B cell (primary cell): ENCODE measurements around the gene PFN3. TPM values are rescaled to one million over a fixed set of nuclear protein-coding genes. Genes with fewer than 3 reads are reported as not detected.
A peak's percentile ranks its signal among the peaks of the same experiment; 100 is the strongest.

Experiments
- ATAC-seq: fragments of 200-7000 bp; cut with Tn5 transposase; one replicate; pipeline ENCODE4 v1.10.0; 2021; ENCODE audit warnings: low read depth, mild to moderate bottlenecking, moderate number of reproducible peaks, moderate library complexity
- CTCF ChIA-PET: fragments of 350-600 bp; sonication (Branson Sonifier 250); formaldehyde crosslinking; loops from one replicate; lab custom pipeline; 2021; ENCODE audit warnings: antibody characterized with exemption, inconsistent platforms; lab: Charles Lee
- POLR2A ChIA-PET: fragments of 350-600 bp; sonication (Branson Sonifier 250); formaldehyde crosslinking; loops from one replicate; lab custom pipeline; 2021; ENCODE audit warnings: antibody characterized with exemption; lab: Charles Lee
- DNase-seq: peaks from one replicate; pipeline ENCODE4 v3.0.0; 2013
- H2AFZ ChIP-seq: 2 replicates; pipeline ENCODE4 v1.6.1; 2012; ENCODE audit warnings: mild to moderate bottlenecking, low read depth, low read length; ENCODE audit not compliant: insufficient read depth, poor library complexity, severe bottlenecking
- H3K27ac ChIP-seq, 2 donors: 1 replicate in 1 of 2; 2 replicates in 1 of 2; pipeline ENCODE4 v1.5.1; 2012 to 2013; ENCODE audit warnings: low read length in 2 of 2, mild to moderate bottlenecking in 2 of 2, moderate library complexity in 1 of 2
- H3K27me3 ChIP-seq, 4 experiments: fragments of 200-600 bp in 1 of 4; sonication (generic) in 1 of 4; replicated peaks in 1 of 4; 1 replicate in 2 of 4; 2 replicates in 2 of 4; pipeline versions ENCODE4 v1.6.1 to v1.7.0; 2013 to 2016; ENCODE audit warnings: low read length in 3 of 4, mild to moderate bottlenecking in 2 of 4, mixed read lengths in 1 of 4, moderate library complexity in 1 of 4; ENCODE audit not compliant: insufficient read depth in 4 of 4, control insufficient read depth in 3 of 4; ENCODE audit errors: control extremely low read depth in 1 of 4
- H3K36me3 ChIP-seq, 2 experiments: replicated peaks in 1 of 2; 1 replicate in 1 of 2; 2 replicates in 1 of 2; pipeline versions ENCODE4 v1.6.1 to v1.7.1; 2013; ENCODE audit warnings: low read length in 1 of 2; ENCODE audit not compliant: insufficient read depth in 2 of 2, control insufficient read depth in 1 of 2; ENCODE audit errors: control extremely low read depth in 1 of 2, extremely low read depth in 1 of 2
- H3K4me1 ChIP-seq, 2 donors: fragments of 200-600 bp in 1 of 2; sonication (generic) in 1 of 2; 1 replicate in 1 of 2; 2 replicates in 1 of 2; pipeline versions ENCODE4 v1.5.1 to v1.6.1; 2013 to 2017; ENCODE audit warnings: low read length in 2 of 2; ENCODE audit not compliant: control insufficient read depth in 2 of 2, insufficient read depth in 2 of 2
- H3K4me2 ChIP-seq: replicated peaks from 2 replicates; pipeline ENCODE3; 2012; ENCODE audit warnings: mild to moderate bottlenecking, low read depth, low read length; ENCODE audit not compliant: poor library complexity, severe bottlenecking
- H3K4me3 ChIP-seq, 5 experiments: fragments of 200-600 bp in 1 of 5; sonication (generic) in 1 of 5; 1 replicate in 3 of 5; 2 replicates in 2 of 5; pipeline versions ENCODE4 v1.5.1 to v1.7.0; 2011 to 2016; ENCODE audit warnings: low read length in 4 of 5, mild to moderate bottlenecking in 4 of 5, low read depth in 2 of 5, control low read depth in 1 of 5, moderate library complexity in 1 of 5; ENCODE audit not compliant: insufficient read depth in 1 of 5; ENCODE audit errors: control extremely low read depth in 1 of 5, extremely low read depth in 1 of 5
- H3K79me2 ChIP-seq: fragments of 200-600 bp; sonication (generic); one replicate; pipeline ENCODE4 v1.6.0; 2016; ENCODE audit warnings: low read length; ENCODE audit not compliant: control insufficient read depth, insufficient read depth
- H3K9ac ChIP-seq: fragments of 200-600 bp; sonication (generic); 2 replicates; pipeline ENCODE4 v1.6.1; 2017; ENCODE audit warnings: mild to moderate bottlenecking, low read length, moderate library complexity
- H3K9me3 ChIP-seq, 3 donors: one replicate each; pipeline versions ENCODE4 v1.6.1 to v1.7.1; 2013; ENCODE audit warnings: low read length in 2 of 3; ENCODE audit not compliant: control insufficient read depth in 2 of 3, insufficient read depth in 1 of 3; ENCODE audit errors: control extremely low read depth in 1 of 3
- H4K20me1 ChIP-seq: 2 replicates; pipeline ENCODE4 v1.6.0; 2012; ENCODE audit warnings: mild to moderate bottlenecking, low read length; ENCODE audit not compliant: insufficient read depth, control insufficient read depth, poor library complexity, severe bottlenecking
- H3K27ac Mint-ChIP-seq: one replicate; pipeline ENCODE4 v1.8.0; 2021; ENCODE audit warnings: mixed read lengths
- H3K27me3 Mint-ChIP-seq: one replicate; pipeline ENCODE4 v1.8.0; 2021; ENCODE audit warnings: mixed read lengths
- H3K4me1 Mint-ChIP-seq: one replicate; pipeline ENCODE4 v1.8.0; 2021; ENCODE audit warnings: mixed read lengths
- H3K4me3 Mint-ChIP-seq: one replicate; pipeline ENCODE4 v1.8.0; 2021; ENCODE audit warnings: mixed read lengths
- H3K9me3 Mint-ChIP-seq: one replicate; pipeline ENCODE4 v1.8.0; 2022; ENCODE audit warnings: mixed read lengths; ENCODE audit not compliant: insufficient read depth
- CTCF ChIP-seq: fragments of 200-600 bp; IDR thresholded peaks from one replicate; pipeline ENCODE4 v1.8.0; 2022; ENCODE audit warnings: antibody characterized with exemption, mild to moderate bottlenecking
- EZH2 ChIP-seq: IDR thresholded peaks from 2 replicates; pipeline ENCODE4 v1.6.1; 2012; ENCODE audit warnings: borderline replicate concordance, low read depth, mild to moderate bottlenecking, moderate library complexity, low read length; ENCODE audit not compliant: insufficient read depth, poor library complexity, severe bottlenecking
- WGBS: methylation state at CpG from one replicate; pipeline ENCODE4 v1.1.5; 2013; ENCODE audit warnings: missing lambda C conversion rate; ENCODE audit not compliant: insufficient coverage; 5-methylcytosine and 5-hydroxymethylcytosine counted together
- intact Hi-C: fragments of 100-400 bp; cut with micrococcal nuclease; formaldehyde crosslinking; loops from one replicate; pipeline ENCODE4 v1.10.0; 2022
- polyA plus RNA-seq: library from polyadenylated mRNA; depleted of rRNA; stranded (reverse); fragments of >200 nt; gene quantifications from 2 replicates; pipeline ENCODE4 v1.2.3, GENCODE V29; 2012
- total RNA-seq, 2 donors: library from RNA; stranded (reverse); fragments of 120-200 nt in 1 of 2; gene quantifications; 1 replicate in 1 of 2; 2 replicates in 1 of 2; pipeline versions ENCODE4 v1.2.3 to v1.2.4, GENCODE V29; 2013 to 2022

Gene PFN3
- total and polyA plus RNA-seq, 2 donors (not counting 1 experiment from before 2014, with no cell fraction given): not detected

GRCh38 chr5:177364159-177364962 is 36.1 kb downstream of the PFN3 start:
- DNase-seq (peak; percentile 6), ATAC-seq (no peak)
- no peak overlapping the region for H2AFZ ChIP-seq
- ChIA-PET CTCF (interaction anchor here (0.9 to 3.3 kb wide), 4 partner anchors 13 to 54 kb away, joined by 3 to 9 read pairs (median 4); partner anchors contain the start of gene LMAN2), POLR2A (no interaction called here)
- H3K9me3 ChIP-seq: no peaks in the 10 kb centered on the region
- no peak overlapping the region for H3K9ac ChIP-seq
- Mint-ChIP-seq H3K4me1 (peaks cover 62% of the 10 kb centered on the region), H3K9me3 (no peaks in the 10 kb centered on the region), H3K27ac (no peak overlapping the region), H3K27me3 (no peaks in the 10 kb centered on the region), H3K4me3 (no peak overlapping the region)
- intact Hi-C loops: no loop called here
- H3K36me3 ChIP-seq: peaks cover 0 to 53% of the 10 kb centered on the region in 2 experiments
- H3K4me2 ChIP-seq: no peak overlapping the region
- no peaks in the 10 kb centered on the region for H3K27me3 ChIP-seq
- peaks cover 98% of the 10 kb centered on the region for H4K20me1 ChIP-seq
- H3K4me3 ChIP-seq: no peak overlapping the region
- WGBS: 81% methylated on average over 11 of the region's 11 CpGs
- TF ChIP-seq EZH2: no peak
- no peak for TF ChIP-seq CTCF
- H3K27ac ChIP-seq: no peak overlapping the region
- H3K79me2 ChIP-seq: peaks cover 71% of the 10 kb centered on the region
- peaks cover 42 to 59% of the 10 kb centered on the region in 2 donors for H3K4me1 ChIP-seq

GRCh38 chr5:177363565-177363964 is 36.9 kb downstream of the PFN3 start:
- 20% methylated on average over 1 of the region's 10 CpGs for WGBS
- peaks cover 79% of the 10 kb centered on the region for H3K79me2 ChIP-seq
- H4K20me1 ChIP-seq: peaks cover 98% of the 10 kb centered on the region
- H3K27ac ChIP-seq: peak overlapping the region in 1 of 2 donors; percentile 8
- Mint-ChIP-seq H3K9me3 (no peaks in the 10 kb centered on the region), H3K27me3 (no peaks in the 10 kb centered on the region), H3K4me1 (peaks cover 63% of the 10 kb centered on the region), H3K4me3 (peak overlapping the region; percentile 86), H3K27ac (no peak overlapping the region)
- H3K9ac ChIP-seq: peak overlapping the region; percentile 54
- no peak for DNase-seq
- no peaks in the 10 kb centered on the region for H3K27me3 ChIP-seq
- H3K4me3 ChIP-seq: peak overlapping the region in 3 of 5 experiments; percentile 45 to 52 (median 52)
- no peak overlapping the region for H2AFZ ChIP-seq
- TF ChIP-seq CTCF (no peak), EZH2 (no peak)
- H3K4me2 ChIP-seq: peak overlapping the region; percentile 81
- CTCF ChIA-PET: interaction anchor here (1.5 to 3.3 kb wide), 2 partner anchors 12 to 53 kb away, joined by 5 to 9 read pairs; partner anchors contain the start of gene LMAN2
- peaks cover 46 to 60% of the 10 kb centered on the region in 2 donors for H3K4me1 ChIP-seq
- peaks cover 0 to 48% of the 10 kb centered on the region in 2 experiments for H3K36me3 ChIP-seq
- intact Hi-C loops: no loop called here
- POLR2A ChIA-PET: no interaction called here
- ATAC-seq: no peak
- H3K9me3 ChIP-seq: no peaks in the 10 kb centered on the region
